HG02840 (cell line): ENCODE results near the gene ARL6IP1.

Source experiments
- ATAC-seq: cut with Tn5 transposase; IDR thresholded peaks from one replicate; pipeline ENCODE4 v1.9.1; 2021; ENCODE audit warnings: mild to moderate bottlenecking, moderate library complexity, moderate number of reproducible peaks; ENCODE audit not compliant: unreplicated experiment, low FRiP score

Gene ARL6IP1

DNA sequence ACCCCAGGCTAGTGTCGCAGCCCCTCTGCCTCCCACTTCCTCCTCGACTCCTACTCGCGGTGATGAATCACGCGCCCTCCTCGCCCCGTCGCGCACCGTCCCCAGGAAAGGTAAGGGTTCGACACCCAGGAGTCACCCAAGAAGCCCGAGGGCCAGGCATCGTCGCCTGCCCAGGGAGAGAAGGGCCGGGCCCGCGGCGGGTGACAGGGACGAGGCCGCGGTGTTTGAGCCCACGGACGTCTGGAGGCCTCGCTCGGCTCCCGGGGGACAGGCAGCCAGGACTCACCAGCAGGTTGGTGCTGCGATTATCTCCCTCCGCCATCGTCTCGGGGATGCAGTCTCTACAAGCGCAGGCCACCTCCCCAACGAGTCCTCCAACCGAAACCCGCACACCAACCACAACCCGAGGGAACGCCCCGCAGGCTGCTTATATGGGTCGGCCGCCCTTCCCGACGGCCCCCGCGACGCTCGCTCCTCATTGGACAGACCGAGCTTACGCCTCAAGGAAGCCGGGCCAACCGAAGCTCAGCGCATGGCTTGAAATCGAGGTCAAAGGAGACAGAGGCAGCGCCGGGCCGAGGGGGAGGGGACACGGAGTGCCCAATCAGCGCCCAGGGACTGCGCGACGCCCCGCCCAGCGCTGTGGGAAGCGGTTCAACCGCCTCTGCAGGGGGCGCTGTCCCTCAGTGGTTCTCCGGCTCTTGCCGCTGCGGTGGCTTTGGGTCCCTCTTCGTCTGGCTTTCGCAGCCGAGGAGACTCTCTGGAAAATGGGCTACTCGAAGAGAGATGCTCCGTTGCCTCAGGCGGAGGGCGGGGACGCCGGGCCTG, at the start of gene ARL6IP1:
Gene ARL6IP1, minus strand, starts transcription at position 405 of the 828 bp plus-strand sequence. Its CDS starts 83 bp downstream, at position 322.
- ATAC-seq, result peak; percentile 95

DNA sequence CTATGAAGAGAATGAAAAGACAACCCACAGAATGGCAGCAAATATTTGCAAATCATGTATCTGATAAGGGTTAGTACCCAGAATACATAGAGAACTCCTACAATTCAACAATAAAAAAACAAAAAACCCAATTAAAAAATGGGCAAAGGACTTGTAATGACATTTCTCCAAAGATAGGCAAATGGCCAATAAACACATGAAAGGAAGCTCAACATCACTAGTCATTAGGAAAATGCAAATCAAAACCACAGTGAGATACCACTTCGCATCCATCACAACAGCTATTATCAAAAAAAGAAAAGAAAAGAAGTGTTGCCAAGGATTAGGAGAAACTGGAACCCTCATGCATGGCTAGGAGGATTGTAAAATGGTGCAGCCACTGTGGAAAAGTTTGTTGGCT, 45.1 kb upstream of the ARL6IP1 start:
- ATAC-seq, result no peak

DNA sequence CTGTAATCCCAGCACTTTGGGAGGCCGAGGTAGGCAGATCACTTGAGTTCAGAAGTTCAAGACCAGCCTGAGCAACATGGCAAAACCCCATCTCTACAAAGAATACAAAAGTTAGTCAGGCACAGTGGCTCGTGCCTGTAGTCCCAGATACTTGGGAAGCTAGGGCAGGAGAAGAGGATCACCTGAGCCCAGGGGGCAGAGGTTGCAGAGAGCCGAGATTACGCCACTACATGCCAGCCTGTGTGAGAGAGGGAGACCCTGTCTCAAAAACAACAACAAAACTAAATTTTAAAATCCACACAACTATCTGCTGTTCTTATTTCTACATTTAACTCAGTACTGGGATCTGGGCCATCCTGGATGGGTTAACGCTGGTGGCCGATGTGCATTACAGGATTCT, 41.2 kb upstream of the ARL6IP1 start:
- ATAC-seq, result no peak

GRCh38 chr16:18841833-18842525, 40.6 kb upstream of the ARL6IP1 start:
- ATAC-seq, result no peak

DNA sequence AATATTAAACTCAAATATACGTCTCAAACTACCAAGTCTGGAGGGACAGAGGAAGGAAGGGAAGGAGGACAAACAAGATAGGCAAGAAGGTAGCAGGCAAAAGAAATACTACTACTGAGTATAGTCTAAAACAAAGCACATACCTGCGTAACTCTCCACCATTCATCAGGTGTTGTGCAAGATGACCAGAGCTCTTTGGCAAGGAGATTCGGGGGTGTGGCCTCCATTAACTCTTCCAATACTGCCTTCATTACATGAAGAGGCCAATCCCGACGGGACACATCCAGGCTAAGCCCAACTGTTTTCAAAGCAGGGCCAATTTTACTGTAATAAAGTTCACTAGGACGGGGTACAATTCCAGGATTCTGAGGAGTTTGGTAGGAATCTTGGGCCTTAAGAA, 38.2 kb upstream of the ARL6IP1 start:
- no peak for ATAC-seq

DNA sequence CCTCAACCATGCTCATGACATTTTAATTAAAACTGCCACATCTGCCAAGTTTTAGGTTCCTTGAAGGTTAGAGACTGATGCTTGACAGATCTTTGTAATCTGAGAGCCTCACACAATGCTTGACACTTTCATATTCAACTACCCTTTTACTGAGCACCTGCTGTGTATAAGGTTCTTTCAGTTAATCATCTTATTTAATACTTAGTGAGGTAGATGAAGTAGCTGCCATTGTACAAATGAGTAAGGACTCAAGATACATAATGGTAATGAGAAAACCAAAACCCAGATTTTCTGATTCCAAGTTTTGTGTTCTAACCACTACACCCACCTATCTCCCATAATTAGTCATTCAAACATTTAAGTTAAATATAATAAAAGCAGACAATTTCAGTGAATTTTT, 35.4 kb upstream of the ARL6IP1 start:
- no peak for ATAC-seq

- ATAC-seq, result no peak
Observed at GRCh38 chr16:18834864-18835263, 33.5 kb upstream of the ARL6IP1 start.

GRCh38 chr16:18833707-18834505, 32.6 kb upstream of the ARL6IP1 start:
- ATAC-seq, result no peak

DNA sequence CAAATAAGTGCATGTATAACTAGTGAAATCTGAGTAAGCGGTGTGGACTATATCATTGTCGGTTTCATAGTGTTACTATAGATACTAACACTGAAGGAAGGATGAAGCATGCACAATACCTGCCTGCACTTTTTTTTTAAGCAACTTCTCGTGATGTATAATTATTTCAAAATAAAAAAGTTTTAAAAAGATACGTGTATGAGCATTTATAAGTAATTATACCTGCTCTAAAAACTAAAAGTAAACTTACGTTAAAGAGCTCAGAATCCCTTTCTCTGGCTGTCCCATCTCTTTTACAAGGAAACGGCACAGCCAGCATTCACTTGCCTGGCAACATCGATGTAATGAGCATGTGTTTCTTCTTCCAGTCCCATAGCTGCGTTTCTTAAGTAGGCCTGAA, 31.3 kb upstream of the ARL6IP1 start:
- no peak for ATAC-seq

DNA sequence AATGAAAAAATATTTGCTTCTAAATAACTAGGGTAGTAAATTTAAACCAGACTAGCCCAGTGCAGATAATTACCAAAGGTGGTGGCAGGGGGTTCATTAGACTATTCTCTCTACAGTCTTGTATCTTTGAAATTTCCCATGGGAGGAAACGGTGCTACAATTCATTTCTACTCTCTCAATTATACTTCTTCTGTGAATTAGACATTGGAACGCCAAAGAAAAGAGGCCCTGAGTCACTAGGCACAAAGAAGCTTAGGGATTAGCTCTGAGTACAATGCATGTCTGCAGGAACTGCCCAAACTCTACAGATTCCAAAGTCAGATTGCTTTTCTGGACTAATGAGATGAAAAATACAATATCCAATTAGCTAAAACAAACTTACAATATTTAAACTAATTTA, 30.7 kb upstream of the ARL6IP1 start:
- ATAC-seq, result no peak

- ATAC-seq, result no peak
Observed at GRCh38 chr16:18829251-18829650, 27.9 kb upstream of the ARL6IP1 start.

GRCh38 chr16:18827890-18828289, 26.5 kb upstream of the ARL6IP1 start:
- no peak for ATAC-seq

- ATAC-seq, result no peak
Observed at GRCh38 chr16:18816286-18816685, 14.9 kb upstream of the ARL6IP1 start.

GRCh38 chr16:18811925-18812324, 10.6 kb upstream of the ARL6IP1 start:
- ATAC-seq, result no peak

- no peak for ATAC-seq
Observed at GRCh38 chr16:18809165-18809564, 7.8 kb upstream of the ARL6IP1 start.

GRCh38 chr16:18805257-18805773, 4.0 kb upstream of the ARL6IP1 start:
- ATAC-seq, result no peak

DNA sequence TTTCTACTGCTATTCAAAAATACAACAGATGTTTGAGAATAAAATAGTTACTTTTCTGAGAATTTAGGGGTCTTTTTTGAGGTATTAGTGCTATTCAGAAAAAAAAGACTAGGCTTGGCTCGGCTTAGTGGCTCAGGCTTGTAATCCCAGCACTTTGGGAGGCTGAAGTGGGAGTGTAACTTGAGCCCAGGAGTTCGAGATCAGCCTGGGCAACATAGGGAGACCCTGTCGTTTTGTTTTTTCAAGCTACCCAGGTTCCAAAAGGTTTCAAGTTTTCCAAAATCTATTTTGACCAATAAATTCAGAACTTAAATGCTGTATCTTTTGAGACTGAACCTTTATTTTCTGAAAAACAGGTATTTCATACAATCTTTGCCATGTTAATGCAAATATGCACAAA, 3.2 kb upstream of the ARL6IP1 start:
- ATAC-seq, result no peak

- no peak for ATAC-seq
Observed at GRCh38 chr16:18803569-18804462, 2.5 kb upstream of the ARL6IP1 start.

GRCh38 chr16:18802767-18803343, 1.5 kb upstream of the ARL6IP1 start:
- no peak for ATAC-seq

DNA sequence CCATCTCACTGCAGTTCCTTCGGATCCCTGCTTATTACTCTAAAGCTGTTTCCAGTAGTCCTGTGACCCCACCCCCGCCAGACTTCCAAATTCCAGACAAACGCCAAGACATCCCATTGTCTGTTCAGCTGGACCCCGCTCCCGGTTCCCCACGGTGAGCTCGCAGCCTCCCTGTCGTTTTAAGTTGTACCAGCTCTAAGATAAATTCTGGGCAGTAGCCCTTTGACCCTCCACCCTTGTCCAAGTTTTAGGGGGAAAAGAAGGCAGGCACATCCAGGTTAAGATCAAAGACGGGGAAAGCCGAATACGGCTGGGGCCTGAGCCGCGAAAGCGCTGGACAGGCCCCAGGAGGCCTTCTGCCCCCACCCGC, 589 bp downstream of the ARL6IP1 start:
- no peak for ATAC-seq
